HG03571 (cell line): ENCODE measurements around the gene FRYL.
"Not testable (repeated sequence)": the region's sequence is repeated elsewhere in the genome, so short reads cannot be mapped to it uniquely, and the experiment has no call there.

Experiments
- ATAC-seq: cut with Tn5 transposase; IDR thresholded peaks from one replicate; pipeline ENCODE4 v1.9.1; 2021; ENCODE audit not compliant: unreplicated experiment

FRYL gene

DNA sequence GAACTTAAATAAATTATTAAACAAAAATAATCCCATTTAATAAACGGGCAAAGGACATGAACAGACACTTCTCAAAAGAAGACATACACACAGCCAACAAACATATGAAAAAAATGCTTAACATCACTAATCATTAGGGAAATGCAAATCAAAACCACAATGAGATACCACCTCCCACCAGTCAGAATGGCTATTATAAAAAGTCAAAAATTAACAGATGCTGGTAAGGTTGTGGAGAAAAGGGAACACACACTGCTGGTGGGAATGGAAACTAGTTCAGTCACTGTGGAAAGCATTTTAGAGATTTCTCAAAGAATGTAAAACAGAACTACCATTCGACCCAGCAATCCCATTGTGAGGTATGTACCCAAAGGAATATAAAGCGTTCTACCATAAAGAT lies 328.4 kb downstream of the FRYL start:
- not testable (repeated sequence) for ATAC-seq

DNA sequence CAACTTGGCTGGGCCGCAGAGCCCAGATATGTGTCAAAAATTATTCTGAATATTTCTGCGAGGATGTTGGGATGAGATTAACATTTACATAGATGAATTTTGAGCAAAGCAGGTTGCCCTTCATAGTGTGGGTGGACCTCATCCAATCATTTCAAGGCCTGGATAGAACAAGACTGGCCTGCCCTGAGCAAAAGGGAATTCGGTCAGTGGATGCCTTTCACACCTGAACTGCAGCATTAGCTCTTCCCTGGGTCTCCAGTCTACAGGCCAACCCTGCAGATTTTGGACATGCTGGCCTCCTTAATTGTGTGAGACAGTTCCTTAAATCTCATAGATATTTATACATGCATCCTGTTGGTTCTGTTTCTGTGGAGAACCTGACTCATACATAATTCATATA lies 329.3 kb downstream of the FRYL start:
- ATAC-seq, result no peak

DNA sequence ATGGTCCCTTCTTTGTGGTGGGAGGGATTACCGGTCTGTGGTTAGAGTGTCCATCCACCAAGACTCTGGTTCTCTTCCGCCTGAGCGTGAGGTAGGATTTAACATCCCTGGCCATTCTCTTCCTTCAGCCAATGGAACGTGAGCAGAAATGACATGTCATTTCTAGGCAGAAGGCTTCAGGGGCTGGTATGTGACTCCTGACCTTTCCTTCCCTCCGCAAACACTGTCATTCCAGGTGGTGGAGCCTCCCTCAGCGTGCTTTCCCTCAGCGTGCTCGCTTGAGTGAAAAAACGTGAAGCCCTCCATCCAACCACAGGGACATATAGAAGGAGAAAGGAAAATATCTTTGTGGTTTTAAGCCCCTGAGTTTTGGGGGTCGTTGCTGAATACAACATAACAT lies 330.9 kb downstream of the FRYL start:
- no peak for ATAC-seq
